Stimulated activated CD4-positive, alpha-beta T cell treated with anti-CD3 and anti-CD28 coated beads, TNF-alpha, amount 100 ng/mL, for 4 hours (primary cell): ENCODE measurements around the gene RBBP8.
"Not testable (repeated sequence)": the region's sequence is repeated elsewhere in the genome, so short reads cannot be mapped to it uniquely, and the experiment has no call there.

Experiments
- DNase-seq, 3 experiments: peaks; one replicate each; pipeline ENCODE4 v3.0.0-alpha.2; 2020; ENCODE audit warnings: low read depth in 3 of 3

RBBP8 gene

GRCh38 chr18:22943847-22944246 lies 10.7 kb downstream of the RBBP8 start:
- DNase-seq: no peak

DNA sequence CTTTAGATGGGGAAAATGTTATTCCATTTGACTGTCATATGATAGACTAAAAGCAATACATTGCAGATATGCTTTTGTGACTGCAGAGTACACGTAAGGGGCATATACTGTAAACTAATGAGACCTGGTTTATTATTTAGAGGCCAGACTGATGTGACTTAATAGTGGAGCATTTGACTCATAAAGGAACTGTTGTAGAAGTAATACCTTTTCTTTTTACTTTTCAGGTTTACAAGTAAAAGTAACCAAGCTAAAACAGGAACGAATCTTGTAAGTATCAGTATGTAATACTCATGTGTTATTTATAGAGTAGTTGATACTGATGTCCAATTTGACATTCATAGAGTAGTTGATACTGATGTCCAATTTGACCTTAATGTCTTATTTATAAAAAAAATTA lies 13.1 kb downstream of the RBBP8 start:
- no peak for DNase-seq

GRCh38 chr18:22946846-22947245 lies 13.7 kb downstream of the RBBP8 start:
- DNase-seq: no peak

- no peak for DNase-seq
Observed at GRCh38 chr18:22951823-22952222, 18.7 kb downstream of the RBBP8 start.

DNA sequence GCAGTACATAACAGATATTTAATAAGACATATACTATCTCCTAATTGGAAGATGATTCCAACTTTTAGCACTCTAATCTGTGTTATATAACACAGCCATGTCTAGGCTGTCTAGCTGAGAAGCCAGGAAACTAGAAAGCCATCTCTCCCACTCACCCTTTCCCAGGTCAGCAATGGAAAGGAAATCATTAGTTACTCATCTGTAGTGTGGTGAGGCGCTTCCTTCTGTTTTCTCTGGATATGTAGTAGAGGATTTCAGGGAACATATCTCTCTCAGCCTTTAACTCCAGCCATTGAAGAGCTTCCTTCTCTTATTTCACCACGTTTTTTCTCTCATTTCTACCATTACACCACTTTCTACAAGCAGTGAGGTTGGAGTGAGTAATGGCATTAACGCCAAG lies 19.4 kb downstream of the RBBP8 start:
- DNase-seq: no peak

- not testable (repeated sequence) for DNase-seq
Observed at GRCh38 chr18:22953982-22954381, 20.9 kb downstream of the RBBP8 start.

- DNase-seq: no peak
Observed at GRCh38 chr18:22956226-22956625, 23.1 kb downstream of the RBBP8 start.

GRCh38 chr18:22961156-22961555 lies 28.0 kb downstream of the RBBP8 start:
- no peak for DNase-seq

DNA sequence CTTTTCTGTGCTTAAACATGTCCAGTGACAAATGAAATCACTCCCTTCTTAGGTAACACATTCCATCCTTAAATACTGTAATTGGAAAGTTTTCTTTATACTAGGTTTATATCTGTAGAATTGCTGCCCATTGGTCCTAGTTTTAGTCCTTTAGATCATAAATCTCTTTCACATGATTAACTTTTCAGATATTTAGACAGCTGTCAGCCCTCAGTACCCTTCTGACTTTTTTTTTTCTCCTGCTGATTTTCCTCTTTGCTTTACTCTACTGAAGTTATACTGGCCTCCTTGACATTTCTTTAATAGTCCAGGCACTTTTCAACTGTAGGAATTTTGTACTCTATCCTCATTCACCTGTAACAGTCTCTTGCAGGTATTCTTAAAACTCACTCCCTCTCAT lies 28.9 kb downstream of the RBBP8 start:
- DNase-seq: no peak

- no peak for DNase-seq
Observed at GRCh38 chr18:22964116-22964515, 31.0 kb downstream of the RBBP8 start.

DNA sequence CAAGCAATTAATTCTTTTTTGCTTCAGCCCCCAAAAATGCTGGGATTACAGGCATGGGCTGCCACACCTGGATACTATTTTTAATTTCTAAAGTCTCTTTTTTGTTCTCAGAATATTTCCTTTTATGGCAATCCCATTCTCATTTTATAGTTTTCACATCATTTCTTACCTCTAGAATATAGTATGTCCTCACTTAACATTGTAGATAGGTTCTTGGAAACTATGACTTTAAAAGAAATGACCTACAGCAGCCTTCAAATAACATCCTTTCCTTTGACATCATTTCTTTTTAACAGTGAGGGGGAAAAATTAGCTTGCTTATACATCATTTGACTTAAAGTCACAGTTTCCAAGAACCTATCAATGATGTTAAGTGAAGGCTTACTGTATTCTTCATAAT lies 31.6 kb downstream of the RBBP8 start:
- no peak for DNase-seq

GRCh38 chr18:22971038-22971437 lies 37.9 kb downstream of the RBBP8 start:
- DNase-seq: no peak

DNA sequence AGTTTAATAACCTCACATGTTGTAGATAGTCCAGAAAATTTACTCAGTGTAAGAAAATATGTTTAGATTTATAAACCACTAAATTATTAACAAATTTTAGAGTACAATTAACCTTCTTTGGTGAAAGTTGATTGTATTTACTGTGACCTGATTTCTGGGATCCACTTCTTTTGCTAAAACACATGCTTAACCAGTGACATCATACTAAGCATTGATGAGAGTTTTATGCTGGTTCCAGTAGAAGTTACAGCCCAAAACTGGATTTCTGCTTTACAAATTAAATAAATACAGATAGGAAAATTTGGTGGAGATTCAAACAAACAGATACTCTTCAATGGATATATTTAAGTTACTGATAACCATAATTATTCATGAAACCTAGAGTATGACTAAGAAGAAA lies 40.9 kb downstream of the RBBP8 start:
- no peak for DNase-seq

GRCh38 chr18:22974707-22975106 lies 41.6 kb downstream of the RBBP8 start:
- no peak for DNase-seq

DNA sequence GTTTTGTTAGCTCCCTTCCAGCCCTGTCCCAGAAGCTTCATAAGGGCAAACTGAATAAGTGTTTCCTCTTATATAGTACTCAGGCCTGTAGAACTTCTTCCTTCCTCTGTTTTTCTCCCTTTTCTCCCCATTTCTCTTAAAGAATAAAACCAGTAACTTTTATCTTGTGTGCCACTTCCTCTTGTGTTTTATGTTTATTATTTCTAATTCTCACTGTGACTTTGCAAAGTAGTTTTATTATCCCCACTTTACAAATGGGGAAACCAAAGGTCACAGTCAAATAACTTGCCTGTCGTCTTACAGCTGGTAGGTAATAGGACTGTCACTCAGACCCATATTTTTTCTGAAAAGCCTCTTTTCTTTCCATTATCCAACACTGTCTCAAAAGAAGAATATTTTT lies 42.4 kb downstream of the RBBP8 start:
- no peak for DNase-seq

DNA sequence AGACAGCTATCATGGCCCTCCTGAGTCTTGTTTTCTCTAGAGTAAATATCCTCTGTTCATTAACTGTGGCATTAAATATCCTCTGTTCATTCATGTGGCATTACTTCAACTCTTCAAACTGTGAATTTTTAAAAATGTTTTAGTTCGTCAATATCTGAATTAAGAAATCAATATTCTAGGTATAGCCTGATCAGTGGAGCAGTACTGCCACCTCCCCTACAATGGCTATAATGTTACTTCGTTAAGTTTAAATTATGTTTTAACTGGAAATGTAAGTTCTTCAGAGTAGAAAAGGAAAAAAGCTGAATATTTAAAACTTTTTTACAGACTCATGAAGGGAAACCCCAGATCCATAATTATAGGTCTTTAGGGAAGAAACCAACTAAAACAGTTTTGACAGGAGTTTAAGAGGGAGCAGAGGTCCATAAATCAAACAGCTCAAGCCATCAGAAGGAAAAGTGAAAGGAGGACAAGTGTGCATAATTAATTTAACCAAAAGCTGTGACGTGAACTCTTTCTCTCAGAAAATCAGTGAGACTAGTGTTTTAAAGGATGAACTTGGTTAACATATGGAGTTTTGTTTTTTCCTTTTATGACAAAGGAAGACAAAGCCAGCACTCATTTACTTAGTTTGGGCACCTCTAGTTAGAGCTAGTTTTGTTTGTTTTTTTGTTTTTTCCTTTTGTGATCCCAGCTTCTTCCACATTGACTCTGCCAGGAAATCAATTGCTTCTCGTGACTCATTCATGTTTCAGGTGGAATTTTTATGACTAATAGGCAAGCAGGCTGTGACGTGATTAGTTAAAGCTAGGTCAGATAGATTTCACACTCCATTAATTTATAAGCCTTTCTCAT lies 44.9 kb downstream of the RBBP8 start:
- DNase-seq: no peak

DNA sequence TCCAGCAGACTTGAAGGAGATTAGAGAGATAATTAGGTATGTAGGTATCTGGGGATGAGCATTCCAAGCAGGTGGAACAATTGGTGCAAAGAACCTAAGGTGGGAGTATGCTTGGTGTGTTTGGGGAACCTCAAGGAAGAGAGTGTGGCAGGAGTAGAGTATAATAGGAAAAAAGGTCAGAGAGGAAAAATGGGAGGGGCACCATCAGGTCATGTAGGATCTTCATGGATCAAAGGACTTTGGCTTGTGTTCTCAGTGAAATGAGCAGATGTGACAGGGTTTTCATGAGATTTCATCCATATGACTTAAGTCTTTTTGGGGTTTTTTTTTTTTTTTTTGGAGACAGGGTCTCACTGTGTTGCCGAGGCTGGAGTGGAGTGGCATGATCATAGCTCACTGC lies 47.3 kb downstream of the RBBP8 start:
- no peak for DNase-seq

- DNase-seq: no peak
Observed at GRCh38 chr18:22981274-22982133, 48.4 kb downstream of the RBBP8 start.

DNA sequence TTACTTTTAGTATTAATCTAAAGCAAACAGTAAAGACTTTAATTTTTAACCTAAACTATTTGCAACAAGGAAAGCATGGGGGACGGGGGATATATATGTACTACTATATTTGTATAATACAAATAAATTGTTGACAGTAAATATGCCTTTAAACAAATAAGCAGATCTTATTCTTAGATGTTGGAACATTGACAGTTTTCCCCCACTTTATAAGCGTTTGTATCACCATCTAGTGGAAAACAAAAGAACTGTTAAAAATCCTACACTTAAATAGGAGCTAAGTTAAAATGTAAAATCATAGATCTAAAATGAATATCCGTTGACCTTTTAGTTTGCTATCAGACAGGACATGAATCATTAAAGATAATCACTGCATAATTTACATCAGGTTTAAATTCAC lies 50.0 kb downstream of the RBBP8 start:
- DNase-seq: no peak

DNA sequence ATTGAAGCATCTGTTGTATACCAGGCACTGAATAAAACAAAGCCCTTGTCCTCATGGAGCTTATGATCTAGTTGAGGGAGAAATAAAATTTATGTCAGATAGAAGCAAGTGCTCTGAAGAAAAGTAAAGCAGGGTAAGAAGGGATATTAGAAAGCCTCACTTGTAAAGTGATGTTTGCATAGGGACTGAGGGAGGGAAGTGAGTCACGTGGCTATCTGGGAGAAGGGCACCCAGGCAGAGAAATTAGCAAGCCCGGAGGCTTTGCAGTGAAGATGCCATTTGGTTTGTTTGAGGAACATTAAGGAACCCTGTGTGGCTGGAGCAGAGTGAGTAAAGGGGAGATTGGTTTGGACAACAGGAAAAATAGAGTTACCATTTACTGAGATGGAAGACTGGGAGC lies 52.1 kb downstream of the RBBP8 start:
- no peak for DNase-seq

- DNase-seq: no peak
Observed at GRCh38 chr18:22987547-22988189, 54.5 kb downstream of the RBBP8 start.

DNA sequence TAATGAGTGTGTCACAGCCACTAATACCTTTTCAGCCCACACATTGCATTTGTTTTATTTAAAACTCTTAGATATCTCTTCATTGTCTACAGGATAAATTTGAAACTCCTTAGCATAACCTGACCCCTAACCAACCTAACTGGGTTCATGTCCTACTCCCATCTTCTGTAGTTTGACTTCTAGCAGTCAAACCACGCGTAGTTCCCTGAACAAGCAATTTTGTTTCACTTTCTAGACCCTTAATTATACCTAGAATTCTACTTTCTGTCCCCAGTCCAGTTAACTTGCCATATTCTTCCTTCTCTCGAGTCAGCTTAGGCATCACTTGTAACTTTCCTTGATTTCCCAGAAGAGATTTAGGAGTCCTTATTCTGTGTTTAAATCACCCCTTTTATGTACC lies 55.1 kb downstream of the RBBP8 start:
- DNase-seq: no peak

DNA sequence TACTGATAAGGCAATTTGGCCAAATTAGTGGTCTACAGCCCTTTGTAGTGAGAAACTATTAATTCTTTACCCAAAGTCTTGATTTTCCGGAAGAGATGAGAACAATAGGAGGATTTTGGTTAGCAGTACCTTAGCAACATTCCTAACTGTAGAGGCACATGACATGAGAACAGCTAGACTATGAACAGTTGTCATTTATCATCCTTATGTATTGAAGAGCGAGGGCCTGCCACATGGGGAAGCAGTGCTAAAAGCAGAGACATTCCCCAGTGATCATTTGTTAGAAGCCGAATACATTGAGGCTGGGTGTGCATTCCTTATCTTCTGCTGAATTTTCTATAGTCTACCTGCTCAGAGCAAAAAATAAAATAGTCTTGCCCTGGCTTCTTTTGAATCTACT lies 65.2 kb downstream of the RBBP8 start:
- DNase-seq: no peak
